Lower lobe of right lung (tissue), 2 donors: ENCODE data around the gene APBB2. TPM values are rescaled to one million over a fixed set of nuclear protein-coding genes. Genes with fewer than 3 reads are reported as not detected.

Source experiments
- ATAC-seq, 2 donors: fragments of 200-7000 bp; cut with Tn5 transposase; one replicate each; pipeline ENCODE4 v1.9.1; 2020 to 2022; ENCODE audit warnings: mild to moderate bottlenecking in 2 of 2, moderate library complexity in 2 of 2
- DNase-seq: peaks from one replicate; pipeline ENCODE4 v3.0.0-alpha.2; 2020
- H3K27ac ChIP-seq: fragments of 200-600 bp; one replicate; pipeline ENCODE4 v1.8.0; 2022
- H3K27me3 ChIP-seq: fragments of 200-600 bp; one replicate; pipeline ENCODE4 v1.8.0; 2022; ENCODE audit warnings: low read depth
- H3K36me3 ChIP-seq: fragments of 200-600 bp; one replicate; pipeline ENCODE4 v1.8.0; 2022; ENCODE audit warnings: mild to moderate bottlenecking
- H3K4me1 ChIP-seq: fragments of 200-600 bp; one replicate; pipeline ENCODE4 v1.8.0; 2022
- H3K4me3 ChIP-seq: fragments of 200-600 bp; one replicate; pipeline ENCODE4 v1.8.0; 2022; ENCODE audit warnings: mild to moderate bottlenecking
- H3K9me3 ChIP-seq: fragments of 200-600 bp; one replicate; pipeline ENCODE4 v1.8.0; 2022
- CTCF ChIP-seq: fragments of 200-600 bp; IDR thresholded peaks from one replicate; pipeline ENCODE4 v1.8.0; 2022; ENCODE audit warnings: antibody characterized with exemption, mild to moderate bottlenecking
- intact Hi-C: fragments of 100-400 bp; cut with DNase I; formaldehyde crosslinking; loops from one replicate; pipeline ENCODE4 v1.11.0; 2022
- total RNA-seq: library from RNA; stranded (reverse); fragmentation: NEBNext Ultra II Directional; extraction: Animal tissue kit (Norgen Biotek cat#: 25700); gene quantifications from one replicate; pipeline ENCODE4 v1.2.1, GENCODE V29; 2021
- donor health status: DM: no; HTN: yes; CAD: no; lungs with severe emphysema.

APBB2 gene
- total RNA-seq, 1 donor from 2014 or later = 59.3 TPM

- intact Hi-C loops = no loop called here
- ATAC-seq (no peak), DNase-seq (no peak)
- Histone ChIP-seq H3K4me1 (peaks cover 25% of the 10 kb centered on the region), H3K27ac (no peak overlapping the region), H3K36me3 (no peaks in the 10 kb centered on the region), H3K9me3 (no peaks in the 10 kb centered on the region), H3K4me3 (no peak overlapping the region), H3K27me3 (no peaks in the 10 kb centered on the region)
- no peak for TF ChIP-seq CTCF
These were observed 261.7 kb downstream of the APBB2 start for GRCh38 chr4:40952672-40953071.

GRCh38 chr4:40952217-40952616 lies 262.1 kb downstream of the APBB2 start:
- Histone ChIP-seq H3K4me1 (peaks cover 25% of the 10 kb centered on the region), H3K36me3 (no peaks in the 10 kb centered on the region), H3K27ac (no peak overlapping the region), H3K27me3 (no peaks in the 10 kb centered on the region), H3K9me3 (no peaks in the 10 kb centered on the region), H3K4me3 (no peak overlapping the region)
- TF ChIP-seq CTCF = no peak
- DNase-seq = no peak
- ATAC-seq = no peak
- intact Hi-C loops = no loop called here

DNA sequence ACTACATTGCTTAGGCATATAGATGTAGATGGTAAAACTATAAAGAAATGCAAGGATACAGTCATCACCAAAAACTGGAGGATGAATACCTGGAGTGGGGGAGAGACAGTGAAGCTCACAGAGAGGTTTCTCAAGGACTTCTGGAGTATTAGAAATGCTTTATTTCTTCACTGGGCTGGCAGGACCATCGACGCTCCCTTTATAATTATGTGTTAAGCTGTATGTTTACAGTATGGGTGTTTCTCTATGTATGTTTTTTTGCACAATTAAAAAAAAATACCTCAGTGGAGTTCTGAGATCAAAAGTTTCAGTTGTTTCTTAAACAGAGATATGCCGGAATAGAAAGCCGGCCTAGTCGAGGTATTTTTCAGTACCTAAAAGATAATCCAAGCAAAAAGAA lies 263.3 kb downstream of the APBB2 start:
- no peak overlapping the region for H3K27ac ChIP-seq
- no peak for TF ChIP-seq CTCF
- DNase-seq (no peak), ATAC-seq (no peak)
- peaks cover 25% of the 10 kb centered on the region for H3K4me1 ChIP-seq
- H3K36me3 ChIP-seq = no peaks in the 10 kb centered on the region
- no peaks in the 10 kb centered on the region for H3K9me3 ChIP-seq
- H3K4me3 ChIP-seq = no peak overlapping the region
- intact Hi-C loops = no loop called here
- no peaks in the 10 kb centered on the region for H3K27me3 ChIP-seq

DNA sequence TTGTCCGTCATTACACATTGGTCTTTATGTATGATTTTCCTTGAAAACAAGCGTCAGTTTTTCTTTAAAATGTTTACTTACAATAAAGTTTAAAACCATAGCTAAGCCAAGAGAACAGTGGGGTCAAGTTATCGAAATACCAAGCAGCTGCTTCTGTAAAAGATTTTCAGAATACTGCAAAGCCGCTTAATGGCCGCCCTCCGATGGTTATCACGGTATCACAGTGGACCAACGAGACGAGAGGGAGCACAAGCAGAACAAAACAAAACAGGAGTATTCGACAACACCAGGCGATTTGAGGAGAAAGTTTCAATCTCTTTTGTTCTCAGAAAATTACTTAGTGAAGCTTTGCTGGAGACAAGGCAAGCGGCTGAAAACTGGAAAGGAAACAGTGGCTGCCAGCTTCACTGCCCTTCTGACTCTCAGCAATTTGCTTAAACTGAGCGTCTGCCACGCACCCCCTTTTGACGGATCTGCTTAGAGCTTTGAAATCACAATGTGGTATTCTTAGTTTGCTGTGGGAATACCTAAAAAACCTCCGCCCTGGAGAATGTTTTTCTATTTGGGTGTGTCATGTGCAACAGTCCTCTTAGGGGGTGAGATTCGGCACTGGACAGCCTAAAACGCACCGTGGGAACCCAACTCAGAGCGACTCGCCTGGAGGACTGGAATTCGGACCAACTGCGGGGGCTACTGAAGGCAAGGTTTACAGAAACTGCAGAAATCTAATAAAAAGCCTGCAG lies 264.8 kb downstream of the APBB2 start:
- Histone ChIP-seq H3K9me3 (no peaks in the 10 kb centered on the region), H3K4me1 (peaks cover 23% of the 10 kb centered on the region), H3K27ac (no peak overlapping the region), H3K27me3 (no peaks in the 10 kb centered on the region), H3K36me3 (peaks cover 2% of the 10 kb centered on the region), H3K4me3 (no peak overlapping the region)
- intact Hi-C loops = no loop called here
- TF ChIP-seq CTCF = no peak
- ATAC-seq (no peak), DNase-seq (no peak)

- H3K4me1 ChIP-seq = peaks cover 8% of the 10 kb centered on the region
- no peak for TF ChIP-seq CTCF
- ATAC-seq (no peak), DNase-seq (no peak)
- no peaks in the 10 kb centered on the region for H3K9me3 ChIP-seq
- intact Hi-C loops = no loop called here
- H3K4me3 ChIP-seq = no peak overlapping the region
- no peak overlapping the region for H3K27ac ChIP-seq
- H3K27me3 ChIP-seq = no peaks in the 10 kb centered on the region
- H3K36me3 ChIP-seq = peaks cover 17% of the 10 kb centered on the region
These were observed 266.3 kb downstream of the APBB2 start for GRCh38 chr4:40948014-40948413.
